Measurements from ENCODE around the gene CHN1. TPM values are rescaled to one million over a fixed set of nuclear protein-coding genes. Genes with fewer than 3 reads are reported as not detected.

The CHN1 gene
- total and polyA plus RNA-seq, 2 of the 8 experiments (the other 6 are each of a cell fraction or from before 2014, with no cell fraction given): 54.0 to 65.7 TPM

DNA sequence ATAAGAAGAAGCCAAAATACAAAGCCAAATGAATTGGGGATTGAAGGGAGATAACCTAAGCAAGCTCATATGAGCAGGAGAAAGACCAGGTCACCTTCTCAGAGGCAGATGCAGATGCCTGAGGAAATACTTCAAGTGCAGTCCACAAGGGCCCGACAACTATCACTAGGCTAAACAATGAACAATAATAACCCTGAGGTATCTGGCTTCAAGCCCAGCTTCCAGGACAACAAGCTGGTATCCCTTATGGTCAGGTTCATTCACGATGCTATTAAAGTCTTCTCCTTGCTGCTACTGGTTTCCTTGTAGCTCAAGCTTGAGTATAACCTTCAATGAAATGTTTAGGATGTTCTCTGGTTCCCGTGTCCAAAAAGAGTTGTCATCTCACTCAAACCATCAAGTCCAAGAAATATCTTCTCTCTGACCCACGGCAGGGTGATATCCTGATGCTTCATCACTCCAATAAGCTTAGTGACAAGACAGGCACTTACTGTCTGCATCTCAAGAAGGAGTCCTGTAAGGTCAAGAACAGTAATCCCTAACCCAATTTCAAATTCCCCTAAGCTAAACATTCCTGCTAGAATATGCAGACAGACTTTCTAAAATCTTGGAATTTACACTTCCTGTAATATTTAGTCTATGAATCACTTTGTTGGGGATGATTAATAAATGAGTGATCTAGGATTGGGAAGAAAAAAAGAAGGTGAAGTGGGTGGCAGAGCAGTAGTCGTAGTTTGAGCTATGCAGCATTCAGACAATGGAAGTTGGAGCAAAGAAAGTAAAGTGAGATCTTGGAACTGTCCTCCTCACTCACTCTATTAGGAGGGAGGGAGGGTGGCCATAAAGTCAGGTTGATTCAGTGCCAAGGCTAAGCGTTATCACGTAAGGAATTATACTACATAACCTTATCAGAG lies 33.1 kb downstream of the CHN1 start (continued):
- TF ChIP-seq PHF8 (conservative IDR thresholded peaks at IDR 0.05; ENCODE audit: low read depth, low read length) (no peak), CHD2 (IDR thresholded peaks at IDR 0.05; ENCODE audit: low read length) (no peak), SRF (IDR thresholded peaks at IDR 0.05; ENCODE audit: low read depth, low read length) (no peak), ASH2L (IDR thresholded peaks at IDR 0.05; ENCODE audit: low read length) (no peak)
- TF ChIP-seq, protein P1, sequence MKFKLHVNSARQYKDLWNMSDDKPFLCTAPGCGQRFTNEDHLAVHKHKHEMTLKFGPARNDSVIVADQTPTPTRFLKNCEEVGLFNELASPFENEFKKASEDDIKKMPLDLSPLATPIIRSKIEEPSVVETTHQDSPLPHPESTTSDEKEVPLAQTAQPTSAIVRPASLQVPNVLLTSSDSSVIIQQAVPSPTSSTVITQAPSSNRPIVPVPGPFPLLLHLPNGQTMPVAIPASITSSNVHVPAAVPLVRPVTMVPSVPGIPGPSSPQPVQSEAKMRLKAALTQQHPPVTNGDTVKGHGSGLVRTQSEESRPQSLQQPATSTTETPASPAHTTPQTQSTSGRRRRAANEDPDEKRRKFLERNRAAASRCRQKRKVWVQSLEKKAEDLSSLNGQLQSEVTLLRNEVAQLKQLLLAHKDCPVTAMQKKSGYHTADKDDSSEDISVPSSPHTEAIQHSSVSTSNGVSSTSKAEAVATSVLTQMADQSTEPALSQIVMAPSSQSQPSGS (IDR thresholded peaks at IDR 0.05; ENCODE audit: low read length): no peak

Measured in H1 (cell line).